Mesenchymal stem cell (in vitro differentiated cells and primary cell): ENCODE results near the gene SNX24.

Experiments used
- DNase-seq: peaks from one replicate; pipeline ENCODE4 v3.0.0-alpha.2; 2013
- H2AFZ ChIP-seq: one replicate; pipeline ENCODE4 v1.6.1; 2013; ENCODE audit warnings: low read depth, mild to moderate bottlenecking, control low read depth, inconsistent platforms, low read length, moderate library complexity
- H2AK5ac ChIP-seq: 2 replicates; pipeline ENCODE4 v1.6.1; 2013; ENCODE audit warnings: low read length, moderate library complexity, mild to moderate bottlenecking, inconsistent platforms; ENCODE audit not compliant: severe bottlenecking
- H2BK120ac ChIP-seq: one replicate; pipeline ENCODE4 v1.6.1; 2013; ENCODE audit warnings: low read depth, mild to moderate bottlenecking, inconsistent platforms, low read length, moderate library complexity
- H2BK12ac ChIP-seq, 2 experiments: one replicate each; pipeline ENCODE4 v1.6.1; 2013; ENCODE audit warnings: inconsistent platforms in 2 of 2, low read length in 2 of 2, mild to moderate bottlenecking in 2 of 2, moderate library complexity in 2 of 2, control low read depth in 1 of 2
- H2BK15ac ChIP-seq: one replicate; pipeline ENCODE4 v1.6.1; 2013; ENCODE audit warnings: mild to moderate bottlenecking, low read depth, inconsistent platforms; ENCODE audit not compliant: poor library complexity, severe bottlenecking
- H2BK5ac ChIP-seq: 2 replicates; pipeline ENCODE4 v1.6.1; 2013; ENCODE audit warnings: low read depth, mild to moderate bottlenecking, low read length, control low read depth, inconsistent platforms; ENCODE audit not compliant: poor library complexity, severe bottlenecking
- H3K14ac ChIP-seq, 2 experiments: one replicate each; pipeline ENCODE4 v1.6.1; 2013; ENCODE audit warnings: inconsistent platforms in 2 of 2, low read length in 2 of 2, control low read depth in 1 of 2, mild to moderate bottlenecking in 1 of 2, moderate library complexity in 1 of 2
- H3K18ac ChIP-seq, 2 experiments: one replicate each; pipeline ENCODE4 v1.6.1; 2013; ENCODE audit warnings: inconsistent platforms in 2 of 2, low read length in 2 of 2, control low read depth in 1 of 2, low read depth in 1 of 2, mild to moderate bottlenecking in 1 of 2
- H3K23ac ChIP-seq, 2 experiments: one replicate each; pipeline ENCODE4 v1.6.1; 2013; ENCODE audit warnings: inconsistent platforms in 2 of 2, low read length in 2 of 2, mild to moderate bottlenecking in 2 of 2, moderate library complexity in 2 of 2, control low read depth in 1 of 2
- H3K27ac ChIP-seq: 2 replicates; pipeline ENCODE4 v1.5.1; 2013; ENCODE audit warnings: mild to moderate bottlenecking, moderate library complexity, low read length, control low read depth, inconsistent platforms; ENCODE audit not compliant: poor library complexity, severe bottlenecking
- H3K27me3 ChIP-seq, 2 experiments: 2 replicates each; pipeline versions ENCODE4 v1.6.1 to v1.7.0; 2013; ENCODE audit warnings: low read length in 2 of 2, mild to moderate bottlenecking in 2 of 2, moderate library complexity in 2 of 2, control low read depth in 1 of 2, inconsistent platforms in 1 of 2; ENCODE audit not compliant: control insufficient read depth in 1 of 2, insufficient read depth in 1 of 2
- H3K36me3 ChIP-seq, 2 experiments: 2 replicates each; pipeline versions ENCODE4 v1.6.1 to v1.7.0; 2013; ENCODE audit warnings: low read length in 2 of 2, control low read depth in 1 of 2, inconsistent platforms in 1 of 2, low read depth in 1 of 2, mild to moderate bottlenecking in 1 of 2; ENCODE audit not compliant: insufficient read depth in 2 of 2, control insufficient read depth in 1 of 2
- H3K4ac ChIP-seq, 2 experiments: one replicate each; pipeline ENCODE4 v1.6.1; 2013; ENCODE audit warnings: inconsistent platforms in 2 of 2, low read length in 2 of 2, mild to moderate bottlenecking in 2 of 2, moderate library complexity in 2 of 2, control low read depth in 1 of 2, low read depth in 1 of 2
- H3K4me1 ChIP-seq: 2 replicates; pipeline ENCODE4 v1.6.1; 2013; ENCODE audit warnings: low read depth, low read length, control low read depth; ENCODE audit not compliant: control insufficient read depth, insufficient read depth
- H3K4me2 ChIP-seq: 2 replicates; pipeline ENCODE4 v1.6.1; 2013; ENCODE audit warnings: low read length, mild to moderate bottlenecking, inconsistent platforms; ENCODE audit not compliant: poor library complexity, severe bottlenecking
- H3K4me3 ChIP-seq, 2 experiments: 2 replicates each; pipeline versions ENCODE4 v1.5.1 to v1.7.0; 2013; ENCODE audit warnings: low read length in 2 of 2, mild to moderate bottlenecking in 2 of 2, control low read depth in 1 of 2, low read depth in 1 of 2; ENCODE audit not compliant: insufficient read depth in 1 of 2
- H3K79me1 ChIP-seq: replicated peaks from 2 replicates; pipeline ENCODE4 v1.6.1; 2013; ENCODE audit warnings: mild to moderate bottlenecking, control low read depth, low read length, inconsistent platforms; ENCODE audit not compliant: poor library complexity, severe bottlenecking
- H3K9ac ChIP-seq: 2 replicates; pipeline ENCODE4 v1.7.0; 2013; ENCODE audit warnings: mild to moderate bottlenecking, low read length, moderate library complexity
- H3K9me3 ChIP-seq: 2 replicates; pipeline ENCODE4 v1.7.0; 2013; ENCODE audit warnings: mild to moderate bottlenecking, low read length; ENCODE audit not compliant: control insufficient read depth
- H4K8ac ChIP-seq: one replicate; pipeline ENCODE4 v1.6.1; 2013; ENCODE audit warnings: inconsistent platforms, mild to moderate bottlenecking, low read length, moderate library complexity
- H4K91ac ChIP-seq: one replicate; pipeline ENCODE4 v1.6.1; 2013; ENCODE audit warnings: mild to moderate bottlenecking, low read length, inconsistent platforms
- WGBS: methylation state at CpG from one replicate; pipeline ENCODE4 v1.1.7; 2013; ENCODE audit warnings: mixed read lengths; 5-methylcytosine and 5-hydroxymethylcytosine counted together

SNX24 gene

GRCh38 chr5:122948319-122948718 lies 102.9 kb downstream of the SNX24 start:
- Histone ChIP-seq H2BK120ac (no peak overlapping the region), H3K4me1 (peaks cover 2% of the 10 kb centered on the region), H3K23ac (no peak overlapping the region), H3K4me2 (no peak overlapping the region), H3K27ac (no peak overlapping the region), H3K27me3 (no peaks in the 10 kb centered on the region), H4K91ac (no peak overlapping the region), H2AK5ac (no peak overlapping the region), H3K18ac (no peak overlapping the region), H3K4ac (no peak overlapping the region), H3K36me3 (peaks cover 6 to 21% of the 10 kb centered on the region in 2 experiments), H2BK15ac (no peak overlapping the region), H2BK5ac (no peak overlapping the region), H3K9ac (no peak overlapping the region), H3K4me3 (no peak overlapping the region), H4K8ac (no peak overlapping the region), H3K9me3 (no peaks in the 10 kb centered on the region), H3K79me1 (peaks cover 19% of the 10 kb centered on the region), H3K14ac (no peak overlapping the region), H2AFZ (no peak overlapping the region), H2BK12ac (no peak overlapping the region)
- WGBS: 88% methylated on average over 2 of the region's 2 CpGs
- no peak for DNase-seq

DNA sequence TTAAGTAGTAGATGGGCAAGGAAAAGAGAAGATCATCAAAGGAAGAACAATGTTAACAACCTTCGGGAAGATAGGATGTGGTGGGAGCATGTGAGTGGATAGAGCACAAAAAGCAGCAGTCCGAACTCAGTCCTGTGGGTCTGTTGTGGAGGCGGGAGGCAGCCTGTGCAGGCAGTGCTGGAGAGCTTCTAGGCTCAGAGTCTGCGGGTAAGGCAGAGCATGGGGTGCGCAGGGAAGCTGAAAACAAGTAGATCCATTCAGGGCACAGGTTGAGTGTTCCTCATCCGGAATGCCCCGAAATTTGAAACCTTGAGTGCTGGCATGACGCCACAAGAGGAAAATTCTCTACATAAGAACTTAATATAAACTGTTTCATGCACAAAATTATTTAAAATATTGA lies 106.2 kb downstream of the SNX24 start:
- Histone ChIP-seq H3K4me3 (no peak overlapping the region), H3K79me1 (peaks cover 15% of the 10 kb centered on the region), H4K8ac (no peak overlapping the region), H2BK120ac (no peak overlapping the region), H3K4me1 (peaks cover 2% of the 10 kb centered on the region), H3K9ac (no peak overlapping the region), H3K18ac (no peak overlapping the region), H3K27me3 (no peaks in the 10 kb centered on the region), H3K4me2 (no peak overlapping the region), H3K14ac (no peak overlapping the region), H3K23ac (no peak overlapping the region), H2AK5ac (no peak overlapping the region), H3K36me3 (peaks cover 8 to 24% of the 10 kb centered on the region in 2 experiments), H3K4ac (no peak overlapping the region), H3K27ac (no peak overlapping the region), H2AFZ (no peak overlapping the region), H4K91ac (no peak overlapping the region), H2BK12ac (no peak overlapping the region), H3K9me3 (no peaks in the 10 kb centered on the region), H2BK5ac (no peak overlapping the region), H2BK15ac (no peak overlapping the region)
- DNase-seq: no peak
- WGBS: 88% methylated on average over 7 of the region's 8 CpGs

- no peak overlapping the region for H3K27ac ChIP-seq
- H3K4me2 ChIP-seq: no peak overlapping the region
- H3K27me3 ChIP-seq: no peaks in the 10 kb centered on the region
- peaks cover 6 to 12% of the 10 kb centered on the region in 2 experiments for H3K36me3 ChIP-seq
- no peaks in the 10 kb centered on the region for H3K9me3 ChIP-seq
- no peak overlapping the region for H4K91ac ChIP-seq
- H3K4me1 ChIP-seq: no peaks in the 10 kb centered on the region
- H2AK5ac ChIP-seq: no peak overlapping the region
- H3K9ac ChIP-seq: no peak overlapping the region
- no peak overlapping the region for H2BK12ac ChIP-seq
- H3K4ac ChIP-seq: no peak overlapping the region
- no peak overlapping the region for H3K4me3 ChIP-seq
- H2AFZ ChIP-seq: no peak overlapping the region
- no peak for DNase-seq
- H2BK5ac ChIP-seq: no peak overlapping the region
- no peak overlapping the region for H4K8ac ChIP-seq
- no peak overlapping the region for H2BK15ac ChIP-seq
- peaks cover 7% of the 10 kb centered on the region for H3K79me1 ChIP-seq
- H2BK120ac ChIP-seq: no peak overlapping the region
- H3K14ac ChIP-seq: no peak overlapping the region
- no peak overlapping the region for H3K18ac ChIP-seq
- no peak overlapping the region for H3K23ac ChIP-seq
Observed at GRCh38 chr5:122954719-122955118, 109.3 kb downstream of the SNX24 start.

- DNase-seq: no peak
- Histone ChIP-seq H3K4me1 (no peaks in the 10 kb centered on the region), H3K36me3 (peaks cover 3 to 12% of the 10 kb centered on the region in 2 experiments), H2BK15ac (no peak overlapping the region), H2AFZ (no peak overlapping the region), H3K4ac (no peak overlapping the region), H3K27ac (no peak overlapping the region), H3K23ac (no peak overlapping the region), H4K91ac (no peak overlapping the region), H3K14ac (no peak overlapping the region), H2BK120ac (no peak overlapping the region), H3K9ac (no peak overlapping the region), H2AK5ac (no peak overlapping the region), H3K79me1 (peaks cover 7% of the 10 kb centered on the region), H3K18ac (no peak overlapping the region), H3K4me3 (no peak overlapping the region), H3K4me2 (no peak overlapping the region), H3K27me3 (no peaks in the 10 kb centered on the region), H2BK5ac (no peak overlapping the region), H3K9me3 (no peaks in the 10 kb centered on the region), H4K8ac (no peak overlapping the region), H2BK12ac (no peak overlapping the region)
Observed at GRCh38 chr5:122957457-122957856, 112.0 kb downstream of the SNX24 start.
